ENCODE data around the gene NFIA.

DNA sequence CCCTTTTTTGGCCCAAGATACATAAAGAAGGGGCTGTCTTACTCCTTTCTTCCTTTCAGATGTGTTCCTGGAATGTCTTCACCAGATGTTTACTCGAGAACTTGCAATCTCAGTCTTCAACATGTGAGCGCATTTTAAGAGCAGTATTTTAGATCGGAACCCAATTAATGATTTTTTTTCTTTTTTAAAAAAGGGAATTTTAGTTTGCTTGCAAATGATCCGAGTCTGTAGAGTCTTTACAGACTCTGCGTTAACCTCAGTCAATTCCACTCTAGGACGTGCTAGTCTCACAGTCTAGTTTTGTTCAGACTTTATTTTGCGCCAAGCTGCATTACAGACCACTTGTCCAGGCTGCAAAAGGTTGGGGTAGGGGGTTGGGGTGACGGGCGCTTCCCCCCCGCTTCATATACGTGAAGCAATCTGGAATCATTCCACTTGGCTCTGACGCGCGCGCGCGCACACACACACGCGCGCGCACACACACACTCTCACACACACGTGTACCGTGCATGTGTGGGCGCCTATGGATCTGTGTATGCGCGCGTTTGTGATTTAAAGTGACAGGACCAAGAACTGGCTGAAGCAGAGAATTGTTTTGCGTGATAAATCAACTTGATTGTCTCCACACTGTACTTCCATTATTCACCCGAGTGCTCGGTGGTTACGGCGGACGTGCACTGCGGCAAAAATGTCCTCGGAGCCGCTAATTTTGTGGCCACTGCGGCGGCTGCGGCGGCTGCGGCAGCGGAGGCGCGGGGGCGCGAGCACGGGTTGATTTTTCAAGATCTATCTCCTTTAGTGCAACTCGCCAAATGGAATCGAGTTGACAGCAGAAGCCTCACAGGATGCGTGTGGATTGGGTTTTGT is 25.6 kb upstream of the NFIA start:
- TF ChIP-seq, protein P1, sequence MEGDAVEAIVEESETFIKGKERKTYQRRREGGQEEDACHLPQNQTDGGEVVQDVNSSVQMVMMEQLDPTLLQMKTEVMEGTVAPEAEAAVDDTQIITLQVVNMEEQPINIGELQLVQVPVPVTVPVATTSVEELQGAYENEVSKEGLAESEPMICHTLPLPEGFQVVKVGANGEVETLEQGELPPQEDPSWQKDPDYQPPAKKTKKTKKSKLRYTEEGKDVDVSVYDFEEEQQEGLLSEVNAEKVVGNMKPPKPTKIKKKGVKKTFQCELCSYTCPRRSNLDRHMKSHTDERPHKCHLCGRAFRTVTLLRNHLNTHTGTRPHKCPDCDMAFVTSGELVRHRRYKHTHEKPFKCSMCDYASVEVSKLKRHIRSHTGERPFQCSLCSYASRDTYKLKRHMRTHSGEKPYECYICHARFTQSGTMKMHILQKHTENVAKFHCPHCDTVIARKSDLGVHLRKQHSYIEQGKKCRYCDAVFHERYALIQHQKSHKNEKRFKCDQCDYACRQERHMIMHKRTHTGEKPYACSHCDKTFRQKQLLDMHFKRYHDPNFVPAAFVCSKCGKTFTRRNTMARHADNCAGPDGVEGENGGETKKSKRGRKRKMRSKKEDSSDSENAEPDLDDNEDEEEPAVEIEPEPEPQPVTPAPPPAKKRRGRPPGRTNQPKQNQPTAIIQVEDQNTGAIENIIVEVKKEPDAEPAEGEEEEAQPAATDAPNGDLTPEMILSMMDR (IDR thresholded peaks at IDR 0.05) = no peak
- TF ChIP-seq POLR2A (IDR thresholded peaks at IDR 0.05) = no peak

Measured in Peyer's patch (tissue), 4 donors.